Endothelial cell of umbilical vein (primary cell): ENCODE measurements around the gene GALNT2. TPM values are rescaled to one million over a fixed set of nuclear protein-coding genes. Genes with fewer than 3 reads are reported as not detected.

Experiments used
- BruUV-seq: library from RNA; stranded (reverse); fragments of 400-500 nt; replicated peaks from 2 replicates; lab custom pipeline; 2021; lab: Mats Ljungman, UMichigan
- CTCF ChIA-PET: fragments of 300-600, 350-600 bp; sonication (Branson Sonifier 250); formaldehyde crosslinking; loops from one replicate; lab custom pipeline; 2021; ENCODE audit warnings: antibody characterized with exemption, inconsistent platforms; lab: Charles Lee
- POLR2A ChIA-PET: fragments of 300-600, 350-600 bp; sonication (Branson Sonifier 250); formaldehyde crosslinking; loops from one replicate; lab custom pipeline; 2021; ENCODE audit warnings: antibody characterized with exemption, inconsistent platforms; lab: Charles Lee
- DNase-seq: peaks from one replicate; pipeline ENCODE4 v3.0.0-alpha.2; 2011; ENCODE audit warnings: low read depth, low spot score
- FAIRE-seq: peaks from 2 replicates; lab custom pipeline; 2011; peaks lifted over from hg19 to GRCh38; lab: Jason Lieb, UNC
- H2AFZ ChIP-seq: 2 replicates; pipeline ENCODE4 v1.6.0; 2012; ENCODE audit warnings: low read depth, low read length, control low read depth, inconsistent platforms
- H3K27ac ChIP-seq: 2 replicates; pipeline ENCODE4 v1.5.1; 2011; ENCODE audit warnings: low read depth, mild to moderate bottlenecking, control low read depth, low read length, moderate library complexity; ENCODE audit not compliant: insufficient read depth
- H3K27me3 ChIP-seq, 2 experiments: 2 replicates each; pipeline versions ENCODE4 v1.6.0 to v1.6.1; 2011; ENCODE audit warnings: low read length in 2 of 2, mixed read lengths in 1 of 2; ENCODE audit not compliant: control insufficient read depth in 2 of 2, insufficient read depth in 2 of 2
- H3K36me3 ChIP-seq, 2 experiments: 2 replicates in 1 of 2; 3 replicates in 1 of 2; pipeline ENCODE4 v1.5.1; 2011; ENCODE audit warnings: low read length in 2 of 2, mild to moderate bottlenecking in 1 of 2, moderate library complexity in 1 of 2; ENCODE audit not compliant: control insufficient read depth in 2 of 2, insufficient read depth in 2 of 2; ENCODE audit errors: extremely low read depth in 1 of 2
- H3K4me1 ChIP-seq: 3 replicates; pipeline ENCODE4 v1.5.1; 2011; ENCODE audit warnings: mild to moderate bottlenecking, low read length; ENCODE audit not compliant: control insufficient read depth, insufficient read depth; ENCODE audit errors: extremely low read depth
- H3K4me2 ChIP-seq: 2 replicates; pipeline ENCODE4 v1.6.1; 2011; ENCODE audit warnings: low read length, control low read depth, mixed read lengths; ENCODE audit not compliant: insufficient read depth
- H3K4me3 ChIP-seq, 3 experiments: fragments of 200-600 bp in 1 of 3; sonication (generic), shearing (Covaris generic) in 1 of 3; replicated peaks in 1 of 3; 2 replicates each; pipeline ENCODE4 v1.5.1; 2011 to 2016; ENCODE audit warnings: control low read depth in 3 of 3, low read length in 3 of 3, mild to moderate bottlenecking in 2 of 3, inconsistent platforms in 1 of 3, low read depth in 1 of 3, moderate library complexity in 1 of 3; ENCODE audit not compliant: insufficient read depth in 1 of 3
- H3K79me2 ChIP-seq: 2 replicates; pipeline ENCODE4 v1.6.0; 2012; ENCODE audit warnings: low read length, inconsistent platforms; ENCODE audit not compliant: control insufficient read depth, insufficient read depth
- H3K9ac ChIP-seq: replicated peaks from 2 replicates; pipeline ENCODE3; 2011; ENCODE audit warnings: low read length, control low read depth; ENCODE audit not compliant: insufficient read depth; ENCODE audit errors: extremely low read depth
- H3K9me1 ChIP-seq: replicated peaks from 3 replicates; pipeline ENCODE4 v1.6.0; 2011; ENCODE audit warnings: mild to moderate bottlenecking, low read length; ENCODE audit not compliant: control insufficient read depth, insufficient read depth; ENCODE audit errors: extremely low read depth
- H3K9me3 ChIP-seq: replicated peaks from 2 replicates; pipeline ENCODE4 v1.5.1; 2012; ENCODE audit warnings: low read length, inconsistent platforms; ENCODE audit not compliant: control insufficient read depth, insufficient read depth
- H4K20me1 ChIP-seq: replicated peaks from 2 replicates; pipeline ENCODE3; 2011; ENCODE audit warnings: mild to moderate bottlenecking, low read length; ENCODE audit not compliant: control insufficient read depth, insufficient read depth; ENCODE audit errors: extremely low read depth
- EZH2 ChIP-seq: IDR thresholded peaks from 2 replicates; pipeline ENCODE4 v1.6.1; 2012; ENCODE audit warnings: borderline replicate concordance, low read depth, mild to moderate bottlenecking, moderate library complexity, low read length, inconsistent platforms; ENCODE audit not compliant: severe bottlenecking
- FOS ChIP-seq: IDR thresholded peaks from 2 replicates; pipeline ENCODE4 v1.6.1; 2011; ENCODE audit warnings: mild to moderate bottlenecking, low read length, moderate library complexity, borderline replicate concordance; ENCODE audit not compliant: insufficient read depth
- GATA2 ChIP-seq: IDR thresholded peaks from 2 replicates; pipeline ENCODE4 v1.7.0; 2011; ENCODE audit warnings: low read depth, mild to moderate bottlenecking, moderate library complexity, mixed read lengths, low read length; ENCODE audit not compliant: insufficient read length, insufficient read depth
- JUN ChIP-seq: IDR thresholded peaks from 2 replicates; pipeline ENCODE4 v1.6.1; 2011; ENCODE audit warnings: borderline replicate concordance, low read depth; ENCODE audit not compliant: insufficient read length, insufficient read depth
- MAX ChIP-seq: IDR thresholded peaks from 2 replicates; pipeline ENCODE4 v1.6.1; 2011; ENCODE audit not compliant: insufficient read depth, insufficient read length
- MYC ChIP-seq: IDR thresholded peaks from one replicate; pipeline ENCODE4 v1.6.1; 2011; ENCODE audit warnings: mild to moderate bottlenecking, low read depth, low read length
- POLR2A ChIP-seq: IDR thresholded peaks from 2 replicates; pipeline ENCODE4 v1.6.1; 2012; ENCODE audit warnings: low read depth, mild to moderate bottlenecking, control low read depth, low read length
- POLR2AphosphoS5 ChIP-seq: IDR thresholded peaks from 2 replicates; pipeline ENCODE4 v1.6.1; 2012; ENCODE audit warnings: low read depth, mild to moderate bottlenecking, control low read depth, low read length, moderate library complexity; ENCODE audit not compliant: insufficient read depth
- dilution Hi-C: fragments of 300-500 bp; cut with MboI; formaldehyde crosslinking; loops from one replicate; pipeline ENCODE4 v1.15.0; 2019; ENCODE audit warnings: low sequenced_read_pairs; ENCODE audit not compliant: extremely low pct_ligation_motif_present
- intact Hi-C: fragments of 100-400 bp; cut with micrococcal nuclease; formaldehyde crosslinking; loops from one replicate; pipeline ENCODE4 v1.10.0; 2022
- polyA plus RNA-seq, 4 experiments: library from polyadenylated mRNA; depleted of rRNA in 3 of 4; stranded (reverse) in 3 of 4; unstranded in 1 of 4; fragments of >200 nt; gene quantifications; 2 replicates each; pipeline versions ENCODE4 v1.2.1 to v1.2.3, GENCODE V29; 2011 to 2012; ENCODE audit warnings: missing spikeins in 1 of 4
- total RNA-seq: library from RNA; stranded (reverse); gene quantifications from 2 replicates; pipeline ENCODE4 v1.2.3, GENCODE V29; 2021

The GALNT2 gene
- total and polyA plus RNA-seq, 2 donors (not counting 3 experiments of a cell fraction or from before 2014, with no cell fraction given): 56.3 to 77.5 TPM

- dilution Hi-C loops: no loop called here
- H4K20me1 ChIP-seq: peaks cover 7% of the 10 kb centered on the region
- intact Hi-C loops: loop anchor here (1.0 to 10.0 kb wide), 7 partner anchors 26 to 316 kb away; no protein-coding TSS in a partner anchor
- H3K9me1 ChIP-seq: no peaks in the 10 kb centered on the region
- H3K4me3 ChIP-seq: no peak overlapping the region
- peak overlapping the region; percentile 35 for H3K4me2 ChIP-seq
- TF ChIP-seq JUN (peak; percentile 37), POLR2A (no peak), FOS (peak; percentile 52), MAX (peak; percentile 77), MYC (no peak), GATA2 (peak; percentile 34), POLR2AphosphoS5 (peak; percentile 86), EZH2 (no peak)
- no peaks in the 10 kb centered on the region for H3K36me3 ChIP-seq
- no peaks in the 10 kb centered on the region for H3K79me2 ChIP-seq
- no TSS peak for BruUV-seq
- peaks cover 0 to 5% of the 10 kb centered on the region in 2 experiments for H3K27me3 ChIP-seq
- FAIRE-seq (peak; percentile 99), DNase-seq (peak; percentile 93)
- no peaks in the 10 kb centered on the region for H3K9me3 ChIP-seq
- CTCF ChIA-PET: interaction anchor here (1.2 to 2.9 kb wide), 2 partner anchors 15 to 54 kb away, joined by 3 to 14 read pairs; no protein-coding TSS in a partner anchor
- H3K9ac ChIP-seq: no peak overlapping the region
- no peak overlapping the region for H3K27ac ChIP-seq
- POLR2A ChIA-PET: interaction anchor here (0.5 to 1.2 kb wide), 3 partner anchors 19 to 53 kb away, joined by 3 to 5 read pairs (median 4); no protein-coding TSS in a partner anchor
- no peak overlapping the region for H2AFZ ChIP-seq
- peaks cover 15% of the 10 kb centered on the region for H3K4me1 ChIP-seq
Observed at GRCh38 chr1:230160957-230161771, 94.1 kb downstream of the GALNT2 start.
